Peyer's patch (tissue), 4 donors: Measurements from ENCODE around the gene P3H4.

ENCODE experiments used
- POLR2A ChIP-seq, 2 donors: fragments of 450-650 bp; IDR thresholded peaks; one replicate each; pipeline ENCODE4 v1.5.1; 2017; ENCODE audit warnings: antibody characterized with exemption in 2 of 2, mild to moderate bottlenecking in 2 of 2, moderate library complexity in 2 of 2
- TF ChIP-seq, protein P1 (sequence below), 6 experiments: fragments of 450-650 bp in 4 of 6; fragments of 200-600 bp in 2 of 6; sonication (generic) in 1 of 6; IDR thresholded peaks; one replicate each; pipeline ENCODE4 v1.5.1; 2017 to 2019; ENCODE audit warnings: antibody characterized with exemption in 6 of 6, mild to moderate bottlenecking in 3 of 6, moderate library complexity in 1 of 6

DNA sequence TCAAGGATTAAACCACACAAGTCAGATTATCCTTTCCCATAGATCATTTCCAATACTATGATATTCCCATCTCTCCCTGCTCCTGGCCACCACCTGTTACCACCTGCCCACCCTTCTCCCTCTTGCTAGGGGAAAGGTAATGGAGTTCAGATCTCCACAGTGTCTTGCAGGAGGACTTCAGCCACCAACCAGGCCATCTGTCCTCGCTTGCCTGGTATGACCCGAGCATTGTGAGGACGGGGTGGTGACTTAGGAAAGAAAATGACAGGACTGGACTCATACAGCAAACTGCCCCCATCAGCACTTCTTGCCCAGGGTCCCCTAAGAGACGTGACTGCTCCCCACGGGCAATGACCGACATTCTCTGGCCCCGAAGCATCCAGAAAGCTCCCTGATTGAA, 11.8 kb upstream of the P3H4 start:
- no peak for TF ChIP-seq POLR2A (IDR thresholded peaks at IDR 0.05)
- TF ChIP-seq, protein P1, sequence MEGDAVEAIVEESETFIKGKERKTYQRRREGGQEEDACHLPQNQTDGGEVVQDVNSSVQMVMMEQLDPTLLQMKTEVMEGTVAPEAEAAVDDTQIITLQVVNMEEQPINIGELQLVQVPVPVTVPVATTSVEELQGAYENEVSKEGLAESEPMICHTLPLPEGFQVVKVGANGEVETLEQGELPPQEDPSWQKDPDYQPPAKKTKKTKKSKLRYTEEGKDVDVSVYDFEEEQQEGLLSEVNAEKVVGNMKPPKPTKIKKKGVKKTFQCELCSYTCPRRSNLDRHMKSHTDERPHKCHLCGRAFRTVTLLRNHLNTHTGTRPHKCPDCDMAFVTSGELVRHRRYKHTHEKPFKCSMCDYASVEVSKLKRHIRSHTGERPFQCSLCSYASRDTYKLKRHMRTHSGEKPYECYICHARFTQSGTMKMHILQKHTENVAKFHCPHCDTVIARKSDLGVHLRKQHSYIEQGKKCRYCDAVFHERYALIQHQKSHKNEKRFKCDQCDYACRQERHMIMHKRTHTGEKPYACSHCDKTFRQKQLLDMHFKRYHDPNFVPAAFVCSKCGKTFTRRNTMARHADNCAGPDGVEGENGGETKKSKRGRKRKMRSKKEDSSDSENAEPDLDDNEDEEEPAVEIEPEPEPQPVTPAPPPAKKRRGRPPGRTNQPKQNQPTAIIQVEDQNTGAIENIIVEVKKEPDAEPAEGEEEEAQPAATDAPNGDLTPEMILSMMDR (IDR thresholded peaks at IDR 0.05), result no peak
